Measurements from ENCODE around the gene DOP1B.
"Not testable (repeated sequence)": the region's sequence is repeated elsewhere in the genome, so short reads cannot be mapped to it uniquely, and the experiment has no call there.

The DOP1B gene

DNA sequence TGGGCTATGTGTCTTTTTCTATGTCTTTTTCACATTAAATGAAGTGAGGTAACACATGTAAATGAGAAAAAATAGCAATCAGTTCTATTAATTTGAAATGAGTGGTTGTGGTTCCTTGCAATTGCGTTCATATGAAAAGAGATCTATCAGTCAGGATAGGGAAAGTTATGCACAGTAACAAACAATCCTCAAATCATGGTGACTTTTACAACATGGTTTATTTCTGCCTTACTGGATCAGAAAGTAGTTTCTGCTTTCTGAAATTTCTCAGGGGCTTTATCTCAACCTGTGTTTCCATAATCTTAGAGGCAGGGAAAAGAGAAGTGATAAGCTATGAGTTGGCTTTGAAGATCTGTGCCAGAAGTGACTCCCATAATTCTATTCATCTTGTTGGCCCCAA, 39.0 kb downstream of the DOP1B start:
- no peak for TF ChIP-seq CTCF (conservative IDR thresholded peaks at IDR 0.05; ENCODE audit: low read length)
- no peak overlapping the region for H3K4me3 ChIP-seq (ENCODE audit: low read length)
- no peak for DNase-seq (ENCODE audit: low read depth)

GRCh38 chr21:36199021-36199420, 42.4 kb downstream of the DOP1B start:
- TF ChIP-seq CTCF (conservative IDR thresholded peaks at IDR 0.05; ENCODE audit: low read length): no peak
- DNase-seq (ENCODE audit: low read depth): no peak
- H3K4me3 ChIP-seq (ENCODE audit: low read length): no peak overlapping the region

DNA sequence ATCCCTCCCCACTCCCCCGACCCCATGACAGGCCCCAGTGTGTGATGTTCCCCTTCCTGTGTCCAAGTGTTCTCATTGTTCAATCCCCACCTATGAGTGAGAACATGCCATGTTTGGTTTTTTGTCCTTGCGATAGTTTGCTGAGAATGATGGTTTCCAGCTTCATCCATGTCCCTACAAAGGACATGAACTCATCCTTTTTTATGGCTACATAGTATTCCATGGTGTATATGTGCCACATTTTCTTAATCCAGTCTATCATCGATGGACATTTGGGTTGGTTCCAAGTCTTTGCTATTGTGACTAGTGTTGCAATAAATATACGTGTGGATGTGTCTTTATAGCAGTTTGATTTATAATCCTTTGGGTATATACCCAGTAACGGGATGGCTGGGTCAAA, 43.0 kb downstream of the DOP1B start:
- DNase-seq (ENCODE audit: low read depth); H3K4me3 ChIP-seq (ENCODE audit: low read length): not testable (repeated sequence)

GRCh38 chr21:36200081-36200561, 43.5 kb downstream of the DOP1B start:
- H3K4me3 ChIP-seq (ENCODE audit: low read length): no peak overlapping the region
- TF ChIP-seq CTCF (conservative IDR thresholded peaks at IDR 0.05; ENCODE audit: low read length): no peak
- no peak for DNase-seq (ENCODE audit: low read depth)

GRCh38 chr21:36202726-36203602, 46.3 kb downstream of the DOP1B start:
- no peak overlapping the region for H3K4me3 ChIP-seq (ENCODE audit: low read length)
- no peak for TF ChIP-seq CTCF (conservative IDR thresholded peaks at IDR 0.05; ENCODE audit: low read length)
- DNase-seq (ENCODE audit: low read depth): no peak

- H3K4me3 ChIP-seq (ENCODE audit: low read length): no peak overlapping the region
- peak; percentile 78 for DNase-seq (ENCODE audit: low read depth)
- no peak for TF ChIP-seq CTCF (conservative IDR thresholded peaks at IDR 0.05; ENCODE audit: low read length)
Measured at GRCh38 chr21:36203603-36203889, 46.9 kb downstream of the DOP1B start.

GRCh38 chr21:36204980-36205379, 48.4 kb downstream of the DOP1B start:
- no peak for DNase-seq (ENCODE audit: low read depth)
- TF ChIP-seq CTCF (conservative IDR thresholded peaks at IDR 0.05; ENCODE audit: low read length): no peak

More at GRCh38 chr21:36204980-36205379, 48.4 kb downstream of the DOP1B start:
- no peak overlapping the region for H3K4me3 ChIP-seq (ENCODE audit: low read length)

Data from AG10803 (cell line).